Tongue (tissue), 2 donors: Measurements from ENCODE around the gene MAGIX. TPM values are rescaled to one million over a fixed set of nuclear protein-coding genes. Genes with fewer than 3 reads are reported as not detected.

Source experiments
- DNase-seq: peaks from one replicate; pipeline ENCODE4 v3.0.0-alpha.2; 2015
- total RNA-seq: library from RNA; depleted of rRNA; stranded (reverse); fragments of >200 nt; gene quantifications from one replicate; pipeline ENCODE4 v1.2.3, GENCODE V29; 2014

MAGIX gene
- total RNA-seq, 1 donor from 2014 or later: 3.5 TPM

DNA sequence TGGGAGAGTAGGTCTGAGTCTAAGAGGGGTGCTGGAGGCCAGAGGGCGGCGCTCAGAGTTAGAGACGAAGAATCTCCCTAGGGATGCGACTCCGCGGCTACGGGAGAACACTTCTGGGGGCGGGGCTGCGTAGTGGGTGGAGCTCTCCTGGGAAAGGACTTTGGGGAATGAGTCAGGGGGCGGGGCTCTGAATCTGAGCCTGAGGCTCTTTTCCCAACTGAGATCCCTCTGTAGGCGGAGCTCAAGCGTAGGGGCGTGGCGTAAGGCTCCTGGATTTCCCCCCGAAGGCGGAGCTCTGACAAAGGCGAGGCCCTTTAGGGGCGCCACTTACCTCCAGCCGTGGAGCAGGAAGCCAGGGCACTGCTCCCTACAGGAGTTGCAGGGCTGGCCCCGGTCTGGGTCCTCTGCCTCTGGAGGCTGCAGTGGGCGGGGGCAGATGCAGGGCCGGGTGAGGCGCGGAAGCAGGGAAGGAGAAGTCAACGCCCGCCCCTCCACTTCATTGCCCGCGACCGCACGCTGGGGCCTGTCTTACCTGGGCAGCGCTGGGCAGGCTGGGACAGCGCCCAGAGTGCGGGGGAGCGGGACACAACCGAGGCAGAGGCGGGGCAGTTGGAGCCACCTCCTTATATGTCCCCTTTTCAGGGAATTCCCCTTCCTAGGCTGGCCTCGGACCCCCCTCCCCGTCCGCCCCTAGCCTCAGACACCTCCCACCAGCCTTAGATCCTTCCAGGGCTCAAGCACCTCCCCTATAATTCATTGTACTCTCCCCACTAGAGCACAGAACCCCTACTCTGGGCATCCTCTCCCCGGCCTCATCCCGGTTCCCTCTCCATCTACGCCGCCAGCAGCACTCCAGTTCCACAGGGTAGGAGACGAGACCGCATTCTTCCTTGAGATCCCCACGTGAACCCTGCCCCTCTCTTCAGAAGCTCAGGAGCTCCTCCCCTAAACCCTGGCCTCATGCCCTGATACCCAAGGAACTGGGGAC lies 22.0 kb downstream of the MAGIX start:
- peak; percentile 80 for DNase-seq

GRCh38 chrX:49186125-49187027 lies 23.8 kb downstream of the MAGIX start, which contains the start of gene PRICKLE3:
TSS of gene PRICKLE3 (minus strand) at chrX:49186373. CDS start at chrX:49186297, 76 bp downstream.
- peak; percentile 67 for DNase-seq

- no peak for DNase-seq
Observed at GRCh38 chrX:49187028-49187394, 24.5 kb downstream of the MAGIX start.

GRCh38 chrX:49187526-49187925 lies 25.0 kb downstream of the MAGIX start:
- DNase-seq: no peak

DNA sequence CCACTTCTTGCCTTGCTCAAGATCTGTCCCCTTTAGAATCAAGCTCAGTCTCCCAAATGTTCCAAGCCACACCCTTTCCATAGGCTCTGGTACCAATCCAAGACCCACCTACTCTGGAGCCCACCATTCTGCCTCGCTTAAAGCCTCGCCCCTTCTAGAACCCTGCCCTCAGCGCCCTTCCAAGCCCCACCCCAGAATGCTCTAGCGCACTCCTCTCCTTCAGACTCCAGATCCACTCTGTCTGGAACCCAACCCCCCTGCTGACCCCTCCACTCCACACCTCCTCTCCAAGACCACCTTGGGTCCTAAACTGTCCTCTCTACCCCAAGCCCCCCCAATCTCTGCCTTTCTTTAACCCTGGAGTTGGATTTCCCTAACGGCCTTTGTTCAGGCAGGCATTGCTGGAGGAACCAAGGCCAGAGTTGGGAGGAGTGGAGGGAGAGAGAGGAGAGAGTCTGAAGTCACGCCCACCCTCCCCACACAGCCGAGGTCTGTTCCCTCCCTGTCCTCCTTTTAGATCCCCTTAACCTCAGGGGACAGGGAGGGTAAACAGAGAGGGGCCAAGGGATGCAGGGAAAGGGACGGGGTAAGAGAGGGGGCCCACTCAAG lies 26.0 kb downstream of the MAGIX start:
- no peak for DNase-seq

GRCh38 chrX:49189606-49190005 lies 27.0 kb downstream of the MAGIX start:
- no peak for DNase-seq

DNA sequence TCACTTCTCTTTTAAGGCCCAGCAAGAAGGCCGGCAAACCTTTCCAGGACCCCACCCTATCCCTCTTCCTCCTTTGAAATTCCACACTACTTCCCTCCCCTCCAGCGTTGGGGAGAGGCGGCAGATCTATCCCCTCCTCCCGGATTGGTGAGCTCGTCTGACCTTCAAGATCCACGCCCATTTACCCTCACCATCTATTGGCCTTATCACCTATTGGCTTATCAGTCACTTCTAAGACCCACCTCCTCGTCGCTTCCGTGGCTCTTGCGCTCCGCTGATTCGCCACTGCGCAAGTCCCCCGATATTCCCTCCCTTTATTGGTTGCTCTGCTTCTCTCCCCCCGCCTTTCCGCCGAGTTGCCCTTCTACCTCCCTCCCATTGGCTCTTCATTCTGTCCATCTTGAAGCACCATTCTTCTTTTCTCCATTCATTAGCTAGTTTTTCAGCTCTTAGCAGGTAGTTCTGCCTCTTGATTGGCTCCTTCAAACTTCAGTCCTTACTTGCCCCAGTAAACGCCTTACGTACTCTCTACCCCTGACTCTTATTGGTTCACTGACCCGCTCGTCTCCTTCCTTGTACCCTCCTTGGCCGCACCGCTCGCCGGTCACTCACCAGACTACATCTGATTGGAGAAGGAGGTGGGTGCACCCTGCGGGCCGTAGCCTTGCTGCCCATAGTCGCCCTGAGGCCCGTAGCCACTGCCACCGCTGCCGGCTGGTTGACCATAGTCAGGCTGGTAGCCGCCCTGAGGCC lies 28.4 kb downstream of the MAGIX start:
- DNase-seq: peak; percentile 98

GRCh38 chrX:49191574-49192011 lies 29.0 kb downstream of the MAGIX start:
- DNase-seq: no peak

GRCh38 chrX:49192722-49193328 lies 30.3 kb downstream of the MAGIX start:
- no peak for DNase-seq

GRCh38 chrX:49193542-49193964 lies 31.0 kb downstream of the MAGIX start:
- no peak for DNase-seq

DNA sequence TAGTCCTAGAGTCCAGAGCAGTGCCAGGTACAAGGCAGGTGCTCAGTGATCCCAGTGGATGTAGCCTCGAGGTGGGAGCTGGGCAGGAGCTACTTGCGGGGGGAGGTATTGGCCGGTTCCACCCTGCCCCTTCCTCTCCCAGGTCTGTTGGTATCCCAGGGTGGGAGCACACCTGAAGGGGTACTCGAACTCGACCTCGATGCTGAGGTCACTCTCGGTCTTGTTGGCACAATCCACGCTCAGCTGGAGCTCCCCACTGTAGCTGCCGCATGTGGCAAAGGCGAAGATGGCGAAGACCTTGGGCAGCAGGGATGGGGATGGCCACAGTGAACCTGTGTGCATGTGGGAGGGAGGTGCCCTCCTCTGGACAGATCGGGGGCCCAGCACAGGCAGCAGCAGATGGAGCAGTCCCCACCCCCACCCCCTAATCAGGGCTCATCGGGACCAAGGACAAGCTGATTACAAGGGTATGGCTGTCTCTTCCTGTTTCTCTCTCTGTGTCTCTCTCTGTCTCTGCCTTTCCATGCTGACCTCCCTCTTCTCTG lies 35.1 kb downstream of the MAGIX start:
- DNase-seq: no peak

GRCh38 chrX:49198540-49199314 lies 36.2 kb downstream of the MAGIX start:
- DNase-seq: no peak

DNA sequence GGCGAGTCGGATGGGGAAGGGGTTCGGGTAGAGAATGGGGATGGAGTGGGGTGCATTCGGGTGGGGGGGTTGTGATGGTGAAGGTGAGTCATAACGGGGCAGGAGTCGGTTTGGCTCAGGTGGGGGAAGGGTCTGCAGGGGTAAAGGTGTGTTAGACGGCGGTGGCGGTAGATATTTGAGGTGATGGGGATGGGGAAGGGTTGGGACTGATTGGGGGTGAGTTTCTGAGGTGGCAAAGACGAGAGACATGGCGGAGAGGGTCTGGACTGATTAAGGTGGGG lies 36.7 kb downstream of the MAGIX start:
- DNase-seq: no peak

GRCh38 chrX:49199906-49200771 lies 37.6 kb downstream of the MAGIX start, which contains the start of gene SYP:
TSS of gene SYP (minus strand) at chrX:49200193. CDS start at chrX:49200186, 7 bp downstream.
- DNase-seq: peak; percentile 90

- DNase-seq: no peak
Observed at GRCh38 chrX:49202022-49202421, 39.5 kb downstream of the MAGIX start.

GRCh38 chrX:49203536-49203935 lies 41.0 kb downstream of the MAGIX start:
- no peak for DNase-seq

GRCh38 chrX:49204017-49204416 lies 41.5 kb downstream of the MAGIX start:
- no peak for DNase-seq

GRCh38 chrX:49204709-49205108 lies 42.2 kb downstream of the MAGIX start:
- DNase-seq: no peak

- no peak for DNase-seq
Observed at GRCh38 chrX:49205443-49205842, 42.9 kb downstream of the MAGIX start.
